Right lobe of liver (tissue), 6 donors: ENCODE data around the gene OR2B3. TPM values are rescaled to one million over a fixed set of nuclear protein-coding genes. Genes with fewer than 3 reads are reported as not detected.

ENCODE experiments used
- ATAC-seq, 4 donors: fragments of 200-7000 bp; cut with Tn5 transposase; one replicate each; pipeline ENCODE4 v1.9.1; 2020; ENCODE audit warnings: mild to moderate bottlenecking in 4 of 4, moderate library complexity in 4 of 4
- DNase-seq, 3 donors: peaks; one replicate each; pipeline ENCODE4 v3.0.0-alpha.2; 2020
- H3K27ac ChIP-seq, 3 donors: fragments of 200-600 bp; one replicate each; pipeline ENCODE4 v1.8.0; 2022
- H3K27me3 ChIP-seq, 2 donors: fragments of 200-600 bp; one replicate each; pipeline ENCODE4 v1.8.0; 2022
- H3K36me3 ChIP-seq, 4 donors: fragments of 200-600 bp; sonication (generic) in 1 of 4; one replicate each; pipeline versions ENCODE4 v1.5.1 to v1.8.0; 2017 to 2022; ENCODE audit warnings: control low read depth in 1 of 4
- H3K4me1 ChIP-seq, 4 donors: fragments of 200-600 bp; sonication (generic) in 1 of 4; one replicate each; pipeline versions ENCODE4 v1.5.1 to v1.8.0; 2017 to 2022; ENCODE audit warnings: control low read depth in 1 of 4
- H3K4me3 ChIP-seq, 3 donors: fragments of 200-600 bp; one replicate each; pipeline ENCODE4 v1.8.0; 2022
- H3K9me3 ChIP-seq, 4 donors: fragments of 200-600 bp; sonication (generic) in 1 of 4; one replicate each; pipeline versions ENCODE4 v1.5.1 to v1.8.0; 2017 to 2022; ENCODE audit warnings: control low read depth in 1 of 4
- CTCF ChIP-seq, 4 donors: fragments of 200-600 bp in 3 of 4; fragments of 450-650 bp in 1 of 4; IDR thresholded peaks; one replicate each; pipeline versions ENCODE4 v1.5.1 to v1.8.0; 2016 to 2022; ENCODE audit warnings: antibody characterized with exemption in 4 of 4, mild to moderate bottlenecking in 2 of 4
- POLR2A ChIP-seq: fragments of 450-650 bp; IDR thresholded peaks from one replicate; pipeline ENCODE4 v1.6.1; 2017; ENCODE audit warnings: antibody characterized with exemption, mild to moderate bottlenecking
- WGBS: methylation state at CpG from one replicate; pipeline ENCODE4 v1.1.6; 2018; ENCODE audit warnings: low coverage, low lambda C conversion rate; ENCODE audit not compliant: insufficient coverage; ENCODE audit errors: missing lambda C conversion rate; 5-methylcytosine and 5-hydroxymethylcytosine counted together
- intact Hi-C, 2 donors: fragments of 100-400 bp; cut with DNase I; formaldehyde crosslinking; loops; one replicate each; pipeline versions ENCODE4 v1.11.2 to v1.14.1; 2022
- total RNA-seq, 6 experiments: library from RNA; depleted of rRNA in 2 of 6; stranded (reverse); fragments of >200 nt in 2 of 6; fragmentation: NEBNext Ultra II Directional in 3 of 6; extraction: Animal tissue kit (Norgen Biotek cat#: 25700) in 3 of 6; gene quantifications; one replicate each; pipeline versions ENCODE4 v1.1.0 to v1.2.4, GENCODE V29; 2016 to 2023
- donor health status: DM: no; HTN: yes; CAD: no.
- donor health status: DM: no; HTN: no; CAD: no.
- donor health status: DM: no; HTN: no; CAD: no.
- donor health status: DM: no; HTN: yes; CAD: no.
- donor health status: DM: no; HTN: yes; CAD: no.

The OR2B3 gene
- total RNA-seq, 6 experiments from 2014 or later, result not detected

- ATAC-seq, result no peak
- Histone ChIP-seq H3K9me3 (no peaks in the 10 kb centered on the region), H3K4me1 (no peaks in the 10 kb centered on the region), H3K27ac (no peak overlapping the region), H3K27me3 (no peaks in the 10 kb centered on the region), H3K4me3 (no peak overlapping the region), H3K36me3 (no peaks in the 10 kb centered on the region)
- intact Hi-C loops, result no loop called here
- DNase-seq, result no peak
- WGBS, result 58% methylated on average over 6 of the region's 7 CpGs
- TF ChIP-seq POLR2A, result no peak
Observed at GRCh38 chr6:29112135-29112534, 25.0 kb upstream of the OR2B3 start.

GRCh38 chr6:29107758-29108157 lies 20.6 kb upstream of the OR2B3 start, which contains the start of gene OR2J3:
Gene OR2J3 (plus strand): TSS chr6:29108058. CDS start chr6:29111891, 3,833 bp downstream.
- Histone ChIP-seq H3K4me1 (no peaks in the 10 kb centered on the region), H3K27ac (no peak within 1 kb of the TSS), H3K36me3 (no peaks in the 10 kb centered on the region), H3K9me3 (no peaks in the 10 kb centered on the region), H3K4me3 (no peak within 1 kb of the TSS), H3K27me3 (no peaks in the 10 kb centered on the region)
- ATAC-seq (no peak), DNase-seq (no peak)
- WGBS, result 33% methylated on average over 1 of the region's 1 CpG
- TF ChIP-seq POLR2A (no peak), CTCF (IDR thresholded peaks at IDR 0.05) (no peak)
- intact Hi-C loops, result no loop called here

- no peak for ATAC-seq
- no peaks in the 10 kb centered on the region for H3K36me3 ChIP-seq
- no peaks in the 10 kb centered on the region for H3K4me1 ChIP-seq
- WGBS, result 63% methylated on average over 3 of the region's 3 CpGs
- no peaks in the 10 kb centered on the region for H3K27me3 ChIP-seq
- H3K4me3 ChIP-seq, result no peak within 1 kb of the TSS
- no peak for TF ChIP-seq POLR2A
- TF ChIP-seq CTCF (IDR thresholded peaks at IDR 0.05), result no peak
- H3K27ac ChIP-seq, result no peak within 1 kb of the TSS
- H3K9me3 ChIP-seq, result no peaks in the 10 kb centered on the region
- intact Hi-C loops, result no loop called here
- no peak for DNase-seq
Observed at GRCh38 chr6:29099190-29099589, 12.1 kb upstream of the OR2B3 start, which contains the start of gene OR2J1. Gene OR2J1 (plus strand): TSS chr6:29099490. CDS start chr6:29100943, 1,453 bp downstream.

GRCh38 chr6:29097803-29098202 lies 10.7 kb upstream of the OR2B3 start:
- TF ChIP-seq POLR2A, result no peak
- no peak for TF ChIP-seq CTCF (IDR thresholded peaks at IDR 0.05)
- DNase-seq (no peak), ATAC-seq (no peak)
- H3K4me3 ChIP-seq, result no peak overlapping the region
- no peaks in the 10 kb centered on the region for H3K9me3 ChIP-seq
- H3K27ac ChIP-seq, result no peak overlapping the region
- WGBS, result 60% methylated on average over 1 of the region's 1 CpG
- intact Hi-C loops, result no loop called here
- H3K4me1 ChIP-seq, result no peaks in the 10 kb centered on the region
- H3K36me3 ChIP-seq, result no peaks in the 10 kb centered on the region
- H3K27me3 ChIP-seq, result no peaks in the 10 kb centered on the region

- ATAC-seq (no peak), DNase-seq (no peak)
- TF ChIP-seq POLR2A, result no peak
- TF ChIP-seq CTCF (IDR thresholded peaks at IDR 0.05), result no peak
- Histone ChIP-seq H3K27me3 (no peaks in the 10 kb centered on the region), H3K4me1 (no peaks in the 10 kb centered on the region), H3K27ac (no peak overlapping the region), H3K4me3 (no peak overlapping the region), H3K36me3 (no peaks in the 10 kb centered on the region), H3K9me3 (no peaks in the 10 kb centered on the region)
- intact Hi-C loops, result no loop called here
- WGBS, result 64% methylated on average over 3 of the region's 3 CpGs
Observed at GRCh38 chr6:29092957-29093356, 5.8 kb upstream of the OR2B3 start.
